Spleen (tissue), 11 donors: ENCODE data around the gene USP30. TPM values are rescaled to one million over a fixed set of nuclear protein-coding genes. Genes with fewer than 3 reads are reported as not detected.
"Not testable (repeated sequence)": the region's sequence is repeated elsewhere in the genome, so short reads cannot be mapped to it uniquely, and the experiment has no call there.

Source experiments
- DNase-seq: peaks from one replicate; pipeline ENCODE4 v3.0.0-alpha.2; 2020
- H3K27ac ChIP-seq, 8 donors: fragments of 200-600 bp; sonication (generic) in 7 of 8; 1 replicate in 4 of 8; 2 replicates in 4 of 8; pipeline versions ENCODE4 v1.5.0 to v1.8.0; 2016 to 2021; ENCODE audit warnings: inconsistent platforms in 4 of 8, mild to moderate bottlenecking in 4 of 8, moderate library complexity in 1 of 8
- H3K27me3 ChIP-seq, 7 donors: fragments of 200-600 bp; sonication (generic) in 6 of 7; replicated peaks in 1 of 7; 1 replicate in 4 of 7; 2 replicates in 3 of 7; pipeline versions ENCODE4 v1.5.0 to v1.8.0; 2016 to 2021; ENCODE audit warnings: inconsistent platforms in 3 of 7, mild to moderate bottlenecking in 1 of 7
- H3K36me3 ChIP-seq, 6 donors: fragments of 200-600 bp; sonication (generic) in 5 of 6; 1 replicate in 4 of 6; 2 replicates in 2 of 6; pipeline versions ENCODE4 v1.5.0 to v1.8.0; 2016 to 2021; ENCODE audit warnings: inconsistent platforms in 2 of 6
- H3K4me1 ChIP-seq, 6 donors: fragments of 200-600 bp; sonication (generic) in 5 of 6; 1 replicate in 3 of 6; 2 replicates in 3 of 6; pipeline versions ENCODE4 v1.5.0 to v1.8.0; 2016 to 2021; ENCODE audit warnings: inconsistent platforms in 3 of 6
- H3K4me3 ChIP-seq, 8 donors: fragments of 200-600 bp; sonication (generic) in 7 of 8; 1 replicate in 4 of 8; 2 replicates in 4 of 8; pipeline versions ENCODE4 v1.5.0 to v1.8.0; 2016 to 2021; ENCODE audit warnings: inconsistent platforms in 4 of 8, mild to moderate bottlenecking in 4 of 8, moderate library complexity in 2 of 8
- H3K9me3 ChIP-seq, 8 donors: fragments of 200-600 bp; sonication (generic) in 7 of 8; 1 replicate in 4 of 8; 2 replicates in 4 of 8; pipeline versions ENCODE4 v1.5.0 to v1.8.0; 2016 to 2021; ENCODE audit warnings: inconsistent platforms in 4 of 8
- POLR2A ChIP-seq, 3 donors: fragments of 450-650 bp; IDR thresholded peaks; one replicate each; pipeline ENCODE4 v1.5.1; 2017; ENCODE audit warnings: antibody characterized with exemption in 3 of 3, mild to moderate bottlenecking in 1 of 3
- POLR2AphosphoS5 ChIP-seq, 3 donors: sonication (generic); formaldehyde crosslinking; IDR thresholded peaks; one replicate each; pipeline ENCODE4 v1.5.1; 2017; ENCODE audit warnings: antibody characterized with exemption in 3 of 3
- WGBS, 5 donors: extraction: QIAGEN DNeasy Blood & Tissue Kit in 3 of 5; methylation state at CpG; one replicate each; pipeline versions ENCODE4 v1.1.5 to v1.1.7; 2013 to 2018; 5-methylcytosine and 5-hydroxymethylcytosine counted together
- intact Hi-C: fragments of 100-400 bp; cut with DNase I; formaldehyde crosslinking; loops from one replicate; pipeline ENCODE4 v1.15.0; 2023; ENCODE audit warnings: low total_unique reads
- polyA plus RNA-seq, 3 donors: library from polyadenylated mRNA; stranded (reverse); fragments of 200-250 nt; gene quantifications; one replicate each; pipeline ENCODE4 v1.2.1, GENCODE V29; 2013
- total RNA-seq, 7 donors: library from RNA; depleted of rRNA in 3 of 7; stranded (reverse); fragments of >200 nt in 3 of 7; fragmentation: NEBNext Ultra II Directional in 4 of 7; extraction: Animal tissue kit (Norgen Biotek cat#: 25700) in 4 of 7; gene quantifications; one replicate each; pipeline versions ENCODE4 v1.1.0 to v1.2.1, GENCODE V29; 2016 to 2021
- TF ChIP-seq, protein P1 (sequence below), 11 experiments: fragments of 200-600 bp in 7 of 11; fragments of 450-650 bp in 4 of 11; sonication (generic) in 4 of 11; IDR thresholded peaks in 8 of 11; conservative IDR thresholded peaks in 3 of 11; 1 replicate in 7 of 11; 2 replicates in 4 of 11; pipeline versions ENCODE4 v1.4.0 to v1.8.0; 2016 to 2021; ENCODE audit warnings: antibody characterized with exemption in 11 of 11, inconsistent platforms in 4 of 11, mild to moderate bottlenecking in 1 of 11
- donor health status: healthy with polysubstance abuse.
- donor health status: DM: no; HTN: no; CAD: no; lungs with moderate emphysema.
- donor health status: DM: no; HTN: no; CAD: no.
- donor health status: Bipolar disorder and iron deficiency.
- donor health status: healthy.
- donor health status: DM: no; HTN: no; CAD: no.
- donor health status: DM: yes; HTN: yes; CAD: no.

The USP30 gene
- total and polyA plus RNA-seq, 10 donors, result 3.9 to 23.2 (median 11.5) TPM

GRCh38 chr12:109047081-109047805 is 5.1 kb upstream of the USP30 start:
- DNase-seq, result no peak
- H3K9me3 ChIP-seq, result no peaks in the 10 kb centered on the region
- TF ChIP-seq POLR2AphosphoS5 (IDR thresholded peaks at IDR 0.05), result no peak
- no peak for TF ChIP-seq POLR2A (IDR thresholded peaks at IDR 0.05)
- TF ChIP-seq, protein P1, sequence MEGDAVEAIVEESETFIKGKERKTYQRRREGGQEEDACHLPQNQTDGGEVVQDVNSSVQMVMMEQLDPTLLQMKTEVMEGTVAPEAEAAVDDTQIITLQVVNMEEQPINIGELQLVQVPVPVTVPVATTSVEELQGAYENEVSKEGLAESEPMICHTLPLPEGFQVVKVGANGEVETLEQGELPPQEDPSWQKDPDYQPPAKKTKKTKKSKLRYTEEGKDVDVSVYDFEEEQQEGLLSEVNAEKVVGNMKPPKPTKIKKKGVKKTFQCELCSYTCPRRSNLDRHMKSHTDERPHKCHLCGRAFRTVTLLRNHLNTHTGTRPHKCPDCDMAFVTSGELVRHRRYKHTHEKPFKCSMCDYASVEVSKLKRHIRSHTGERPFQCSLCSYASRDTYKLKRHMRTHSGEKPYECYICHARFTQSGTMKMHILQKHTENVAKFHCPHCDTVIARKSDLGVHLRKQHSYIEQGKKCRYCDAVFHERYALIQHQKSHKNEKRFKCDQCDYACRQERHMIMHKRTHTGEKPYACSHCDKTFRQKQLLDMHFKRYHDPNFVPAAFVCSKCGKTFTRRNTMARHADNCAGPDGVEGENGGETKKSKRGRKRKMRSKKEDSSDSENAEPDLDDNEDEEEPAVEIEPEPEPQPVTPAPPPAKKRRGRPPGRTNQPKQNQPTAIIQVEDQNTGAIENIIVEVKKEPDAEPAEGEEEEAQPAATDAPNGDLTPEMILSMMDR (IDR thresholded peaks at IDR 0.05 in 8 of 11, conservative IDR thresholded peaks at IDR 0.05 in 3 of 11), result no peak
- intact Hi-C loops, result no loop called here
- H3K27ac ChIP-seq, result no peak overlapping the region
- H3K4me3 ChIP-seq, result no peak overlapping the region
- no peaks in the 10 kb centered on the region for H3K36me3 ChIP-seq
- H3K27me3 ChIP-seq, result peaks cover 0 to 12% (median 0%) of the 10 kb centered on the region in 7 donors
- peaks cover 4 to 7% (median 6%) of the 10 kb centered on the region in 6 donors for H3K4me1 ChIP-seq
- WGBS, 5 donors, result 82 to 87% (median 83%) methylated on average over 8 of the region's 8 CpGs

DNA sequence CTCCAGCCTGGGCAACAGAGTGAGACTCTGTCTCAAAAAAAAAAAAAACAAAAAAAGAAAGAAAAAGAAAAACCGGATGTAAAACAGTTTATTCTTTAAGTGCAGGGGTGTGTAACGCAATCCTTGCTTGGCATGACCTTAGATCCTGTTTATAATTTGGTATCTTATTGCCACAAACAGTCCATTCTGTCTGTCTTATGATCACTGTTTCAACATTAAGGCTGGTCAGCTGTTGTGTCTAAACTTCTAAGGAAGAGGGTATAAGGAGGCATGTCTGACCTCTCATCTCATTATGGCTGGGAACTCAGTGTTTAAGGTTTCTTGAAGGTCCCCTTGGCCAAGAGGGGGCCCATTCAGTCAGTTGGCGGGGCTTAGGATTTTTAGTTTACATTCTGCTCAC is 3.7 kb upstream of the USP30 start:
- DNase-seq, H3K36me3 ChIP-seq, H3K27ac ChIP-seq, H3K9me3 ChIP-seq, intact Hi-C loops, H3K27me3 ChIP-seq, H3K4me3 ChIP-seq: not testable (repeated sequence)
- WGBS, 5 donors, result 79 to 88% (median 84%) methylated on average over 3 of the region's 3 CpGs
- H3K4me1 ChIP-seq, result peaks cover 4 to 18% (median 13%) of the 10 kb centered on the region in 6 donors

DNA sequence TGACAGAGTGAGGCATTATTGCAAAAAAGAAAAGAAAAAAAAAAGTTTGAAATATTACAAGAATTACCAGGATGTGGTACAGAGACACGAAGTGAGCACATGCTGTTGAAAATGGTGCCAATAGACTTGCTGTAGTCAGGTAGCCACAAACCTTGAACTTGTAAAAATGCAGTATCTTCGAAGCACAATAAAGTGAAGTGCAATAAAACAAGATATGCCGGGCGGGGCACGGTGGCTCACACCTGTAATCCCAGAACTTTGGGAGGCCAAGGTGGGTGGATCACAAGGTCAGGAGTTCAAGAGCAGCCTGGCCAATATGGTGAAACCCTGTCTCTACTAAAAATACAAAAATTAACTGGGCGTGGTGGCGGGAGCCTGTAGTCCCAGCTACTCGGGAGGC is 2.6 kb upstream of the USP30 start:
- 77 to 87% (median 81%) methylated on average over 8 of the region's 8 CpGs for WGBS, 5 donors
- H3K9me3 ChIP-seq, H3K4me3 ChIP-seq, H3K27ac ChIP-seq, intact Hi-C loops, DNase-seq, H3K27me3 ChIP-seq, H3K36me3 ChIP-seq: not testable (repeated sequence)
- peaks cover 12 to 29% (median 23%) of the 10 kb centered on the region in 6 donors for H3K4me1 ChIP-seq

GRCh38 chr12:109052097-109052413 is 321 bp upstream of the USP30 start:
- Histone ChIP-seq H3K4me3 (peak overlapping the region; percentile 89 to 99 (median 96)), H3K36me3 (peaks cover 0 to 4% (median 0%) of the 10 kb centered on the region in 6 donors), H3K27ac (peak overlapping the region; percentile 86 to 95 (median 94)), H3K9me3 (no peaks in the 10 kb centered on the region), H3K4me1 (peaks cover 12 to 39% (median 23%) of the 10 kb centered on the region in 6 donors), H3K27me3 (no peaks in the 10 kb centered on the region)
- TF ChIP-seq POLR2A (IDR thresholded peaks at IDR 0.05), result no peak
- TF ChIP-seq, protein P1 (IDR thresholded peaks at IDR 0.05 in 8 of 11, conservative IDR thresholded peaks at IDR 0.05 in 3 of 11), result no peak
- no peak for TF ChIP-seq POLR2AphosphoS5 (IDR thresholded peaks at IDR 0.05)
- DNase-seq, result no peak
- WGBS, 5 donors, result 6 to 9% (median 8%) methylated on average over 6 of the region's 6 CpGs
- intact Hi-C loops, result no loop called here

GRCh38 chr12:109053382-109054123 is 1.2 kb downstream of the USP30 start:
- no peaks in the 10 kb centered on the region for H3K27me3 ChIP-seq
- intact Hi-C loops, result no loop called here
- H3K9me3 ChIP-seq, result no peaks in the 10 kb centered on the region
- H3K4me3 ChIP-seq, result peak overlapping the region; percentile 89 to 99 (median 96)
- TF ChIP-seq, protein P1 (IDR thresholded peaks at IDR 0.05 in 8 of 11, conservative IDR thresholded peaks at IDR 0.05 in 3 of 11), result no peak
- TF ChIP-seq POLR2AphosphoS5 (IDR thresholded peaks at IDR 0.05) (no peak), POLR2A (IDR thresholded peaks at IDR 0.05) (no peak)
- 13 to 19% (median 16%) methylated on average over 9 of the region's 9 CpGs for WGBS, 5 donors
- H3K4me1 ChIP-seq, result peaks cover 12 to 39% (median 23%) of the 10 kb centered on the region in 6 donors
- peak overlapping the region; percentile 86 to 95 (median 94) for H3K27ac ChIP-seq
- H3K36me3 ChIP-seq, result peaks cover 0 to 19% (median 11%) of the 10 kb centered on the region in 6 donors
- no peak for DNase-seq

DNA sequence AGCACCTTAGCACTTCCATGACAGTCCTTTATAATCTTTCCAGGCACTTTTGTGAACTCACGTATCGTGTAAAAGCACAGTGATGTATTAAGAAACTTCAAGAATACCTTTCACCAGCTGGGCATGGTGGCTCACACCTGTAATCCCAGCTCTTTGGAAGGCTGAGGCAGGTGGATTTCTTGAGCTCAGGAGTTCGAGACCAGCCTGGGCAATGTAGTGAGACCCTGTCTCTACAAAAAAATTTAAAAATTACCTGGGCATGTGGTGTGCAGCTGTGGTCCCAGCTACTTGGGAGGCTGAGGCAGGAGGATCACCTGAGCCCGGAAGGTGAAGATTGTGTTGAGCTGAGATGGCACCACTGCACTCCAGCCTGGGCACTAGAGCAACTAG is 1.7 kb downstream of the USP30 start:
- 63 to 86% (median 73%) methylated on average over 4 of the region's 4 CpGs for WGBS, 5 donors
- Histone ChIP-seq H3K4me3 (peak overlapping the region in 6 of 8 donors; percentile 89 to 98 (median 96)), H3K4me1 (peaks cover 12 to 39% (median 23%) of the 10 kb centered on the region in 6 donors), H3K27ac (peak overlapping the region; percentile 86 to 95 (median 94)), H3K36me3 (peaks cover 0 to 25% (median 13%) of the 10 kb centered on the region in 6 donors)
- H3K27me3 ChIP-seq, H3K9me3 ChIP-seq, DNase-seq, intact Hi-C loops: not testable (repeated sequence)
